Activated naive CD8-positive, alpha-beta T cell treated with anti-CD3 and anti-CD28 coated beads for 36 hours (primary cell): Measurements from ENCODE around the gene KCNAB3. TPM values are rescaled to one million over a fixed set of nuclear protein-coding genes. Genes with fewer than 3 reads are reported as not detected.

Experiments
- DNase-seq: peaks from one replicate; pipeline ENCODE4 v3.0.0; 2021
- H3K27ac Mint-ChIP-seq: one replicate; pipeline ENCODE4 v1.8.0; 2022; ENCODE audit warnings: mild to moderate bottlenecking, moderate library complexity, mixed read lengths
- H3K27me3 Mint-ChIP-seq: one replicate; pipeline ENCODE4 v1.8.0; 2022; ENCODE audit warnings: mild to moderate bottlenecking, mixed read lengths
- H3K36me3 Mint-ChIP-seq: one replicate; pipeline ENCODE4 v1.8.0; 2021; ENCODE audit warnings: mild to moderate bottlenecking, mixed read lengths
- H3K4me1 Mint-ChIP-seq: one replicate; pipeline ENCODE4 v1.8.0; 2021; ENCODE audit warnings: mixed read lengths
- H3K4me3 Mint-ChIP-seq: one replicate; pipeline ENCODE4 v1.8.0; 2022; ENCODE audit warnings: mild to moderate bottlenecking, moderate library complexity, mixed read lengths
- H3K9me3 Mint-ChIP-seq: one replicate; pipeline ENCODE4 v1.8.0; 2022; ENCODE audit warnings: mixed read lengths
- total RNA-seq, 2 experiments: library from RNA; stranded (reverse); gene quantifications; one replicate each; pipeline ENCODE4 v1.2.3, GENCODE V29; 2021

The KCNAB3 gene
- total RNA-seq, 2 experiments from 2014 or later: 7.5 to 8.4 TPM

GRCh38 chr17:7894866-7895265 is 34.8 kb downstream of the KCNAB3 start:
- Mint-ChIP-seq H3K36me3 (peaks cover 29% of the 10 kb centered on the region), H3K9me3 (no peaks in the 10 kb centered on the region), H3K27me3 (no peaks in the 10 kb centered on the region), H3K4me1 (peaks cover 4% of the 10 kb centered on the region), H3K4me3 (no peak overlapping the region), H3K27ac (peak overlapping the region; percentile 40)
- DNase-seq: no peak

- Mint-ChIP-seq H3K36me3 (peaks cover 32% of the 10 kb centered on the region), H3K4me3 (no peak overlapping the region), H3K9me3 (no peaks in the 10 kb centered on the region), H3K27me3 (no peaks in the 10 kb centered on the region), H3K4me1 (peaks cover 4% of the 10 kb centered on the region), H3K27ac (peak overlapping the region; percentile 40)
- DNase-seq: no peak
Measured at GRCh38 chr17:7894226-7894625, 35.4 kb downstream of the KCNAB3 start.

GRCh38 chr17:7893187-7893880 is 36.3 kb downstream of the KCNAB3 start:
- H3K27ac Mint-ChIP-seq: peak overlapping the region; percentile 40
- H3K4me3 Mint-ChIP-seq: no peak overlapping the region
- no peak for DNase-seq
- H3K36me3 Mint-ChIP-seq: peaks cover 29% of the 10 kb centered on the region
- H3K9me3 Mint-ChIP-seq: no peaks in the 10 kb centered on the region
- peaks cover 4% of the 10 kb centered on the region for H3K4me1 Mint-ChIP-seq
- H3K27me3 Mint-ChIP-seq: no peaks in the 10 kb centered on the region

DNA sequence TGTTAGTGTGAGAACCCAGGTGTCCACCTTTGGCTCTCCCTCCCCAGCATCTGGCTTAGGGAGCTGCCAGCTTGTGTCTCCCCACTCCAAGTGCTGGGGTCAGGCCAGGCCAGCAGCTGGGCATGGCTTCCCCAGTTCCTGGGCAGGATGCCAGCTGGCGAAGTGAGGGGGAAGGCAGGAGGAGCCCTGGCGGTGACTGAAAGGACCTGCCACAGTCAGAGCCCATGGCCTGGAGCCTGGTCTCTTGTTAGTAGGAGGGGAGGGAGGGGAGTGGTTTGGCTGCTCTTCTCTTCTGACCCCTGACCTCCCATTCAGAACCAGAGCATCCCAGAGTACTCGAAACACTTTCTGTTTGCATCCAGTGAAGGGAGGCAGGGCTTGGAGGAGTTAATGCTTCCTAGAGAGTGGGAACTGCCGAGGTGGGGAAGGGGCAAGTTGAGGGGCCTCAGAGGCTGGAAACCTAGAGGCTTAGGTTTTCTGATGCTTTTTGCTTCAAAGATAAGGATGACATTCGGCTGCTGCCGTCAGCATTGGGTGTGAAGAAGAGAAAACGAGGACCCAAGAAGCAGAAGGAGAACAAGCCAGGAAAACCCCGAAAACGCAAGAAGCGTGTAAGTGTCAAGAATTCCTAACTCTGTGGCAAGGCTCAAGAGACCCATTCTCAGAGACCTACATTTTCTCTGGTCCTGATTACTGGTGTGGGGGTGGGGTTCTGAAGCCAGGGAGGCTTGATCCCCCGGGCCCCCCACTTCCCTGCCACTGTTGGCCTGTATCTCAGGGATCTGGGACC is 40.3 kb downstream of the KCNAB3 start:
- Mint-ChIP-seq H3K4me3 (no peak overlapping the region), H3K27me3 (no peaks in the 10 kb centered on the region), H3K4me1 (no peaks in the 10 kb centered on the region), H3K27ac (no peak overlapping the region), H3K36me3 (peaks cover 21% of the 10 kb centered on the region), H3K9me3 (no peaks in the 10 kb centered on the region)
- DNase-seq: peak; percentile 47

- Mint-ChIP-seq H3K4me3 (no peak within 1 kb of the TSS), H3K9me3 (no peaks in the 10 kb centered on the region), H3K36me3 (peaks cover 18% of the 10 kb centered on the region), H3K27ac (no peak within 1 kb of the TSS), H3K4me1 (no peaks in the 10 kb centered on the region), H3K27me3 (no peaks in the 10 kb centered on the region)
- DNase-seq: peak; percentile 63
Measured at GRCh38 chr17:7888184-7888920, 41.3 kb downstream of the KCNAB3 start, which contains the start of gene CHD3. CHD3 (plus strand) TSS chr17:7888789; CDS start chr17:7889001, 212 bp downstream.

DNA sequence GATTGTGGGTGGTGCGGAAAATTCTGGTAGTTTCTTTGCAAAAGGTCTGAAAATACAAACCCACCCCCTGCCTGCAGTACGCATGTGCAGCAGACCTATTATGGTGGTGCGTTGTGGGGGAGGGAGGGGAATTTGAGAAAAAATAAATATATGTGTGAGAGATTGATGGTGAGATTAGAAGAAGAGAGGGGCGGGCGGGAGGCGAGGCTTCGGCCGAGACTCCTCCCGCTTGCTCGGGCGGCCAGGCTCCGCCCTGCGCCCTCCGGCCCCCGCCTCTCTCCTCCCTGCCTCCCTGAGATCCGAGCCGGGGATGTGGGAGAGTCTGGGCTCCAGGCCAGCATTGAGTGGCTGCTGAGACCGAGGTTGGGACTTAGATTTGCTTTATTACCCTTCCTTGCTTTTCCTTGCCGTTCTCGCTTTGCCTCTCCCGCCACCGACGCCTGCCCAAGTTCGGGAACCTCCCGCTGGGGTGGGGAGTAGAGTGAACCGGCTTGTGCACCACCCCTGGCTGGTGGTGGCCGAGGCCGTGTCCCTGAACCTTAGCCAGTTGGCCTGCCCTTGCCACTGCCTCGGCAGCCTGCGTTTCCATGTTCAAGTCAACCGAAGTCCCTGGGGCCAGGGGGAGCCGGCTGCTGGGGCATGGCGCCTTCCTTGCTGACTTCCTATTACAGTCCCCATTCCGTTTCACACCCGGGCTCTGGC is 42.0 kb downstream of the KCNAB3 start:
- DNase-seq: peak; percentile 86
- H3K4me1 Mint-ChIP-seq: no peaks in the 10 kb centered on the region
- no peaks in the 10 kb centered on the region for H3K27me3 Mint-ChIP-seq
- H3K9me3 Mint-ChIP-seq: no peaks in the 10 kb centered on the region
- no peak overlapping the region for H3K4me3 Mint-ChIP-seq
- H3K27ac Mint-ChIP-seq: no peak overlapping the region
- H3K36me3 Mint-ChIP-seq: peaks cover 16% of the 10 kb centered on the region

GRCh38 chr17:7887038-7887481 is 42.6 kb downstream of the KCNAB3 start:
- Mint-ChIP-seq H3K4me1 (no peaks in the 10 kb centered on the region), H3K9me3 (no peaks in the 10 kb centered on the region), H3K36me3 (peaks cover 16% of the 10 kb centered on the region), H3K27ac (no peak overlapping the region), H3K27me3 (no peaks in the 10 kb centered on the region), H3K4me3 (no peak overlapping the region)
- DNase-seq: no peak

DNA sequence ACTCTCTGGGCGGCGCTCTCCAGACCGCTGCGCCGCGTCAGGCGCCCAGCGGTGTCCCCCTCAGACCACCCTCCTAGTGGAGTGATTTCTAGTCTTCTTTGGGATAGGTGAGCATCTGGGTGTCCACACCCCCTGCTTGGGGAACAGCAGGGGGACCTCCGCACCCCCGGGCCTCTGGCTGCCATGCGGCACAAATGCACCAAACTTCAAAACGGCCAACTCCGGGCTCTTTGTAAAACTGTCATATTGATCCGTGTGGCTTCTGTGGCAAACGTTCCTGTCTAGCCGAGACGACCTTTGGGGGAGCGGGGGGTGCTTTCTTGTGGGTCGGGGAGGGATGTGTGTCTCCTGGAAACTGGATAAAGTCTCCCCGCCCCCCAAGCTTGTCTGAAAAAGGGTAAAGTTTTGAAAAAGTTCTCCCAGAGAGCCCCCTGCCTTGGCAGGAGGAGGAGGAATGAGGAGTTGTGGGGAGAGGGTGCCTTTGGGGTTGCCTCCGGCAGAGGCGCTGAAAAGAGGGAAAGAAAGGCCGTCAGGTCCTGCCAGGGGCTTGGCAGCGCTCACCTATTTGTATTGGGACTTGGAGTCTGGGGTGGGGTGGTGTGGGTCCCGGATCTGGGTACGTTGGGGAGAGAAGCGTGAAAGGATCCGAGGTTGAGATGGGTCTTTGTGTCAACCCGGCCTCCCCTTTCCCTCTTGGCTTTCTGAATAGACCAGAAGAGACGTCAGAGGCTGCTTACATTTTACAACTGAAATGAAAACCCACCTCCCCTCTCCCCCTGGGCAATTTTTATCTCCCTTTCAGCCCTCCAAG is 43.2 kb downstream of the KCNAB3 start:
- no peak overlapping the region for H3K27ac Mint-ChIP-seq
- peaks cover 16% of the 10 kb centered on the region for H3K36me3 Mint-ChIP-seq
- no peaks in the 10 kb centered on the region for H3K27me3 Mint-ChIP-seq

DNA sequence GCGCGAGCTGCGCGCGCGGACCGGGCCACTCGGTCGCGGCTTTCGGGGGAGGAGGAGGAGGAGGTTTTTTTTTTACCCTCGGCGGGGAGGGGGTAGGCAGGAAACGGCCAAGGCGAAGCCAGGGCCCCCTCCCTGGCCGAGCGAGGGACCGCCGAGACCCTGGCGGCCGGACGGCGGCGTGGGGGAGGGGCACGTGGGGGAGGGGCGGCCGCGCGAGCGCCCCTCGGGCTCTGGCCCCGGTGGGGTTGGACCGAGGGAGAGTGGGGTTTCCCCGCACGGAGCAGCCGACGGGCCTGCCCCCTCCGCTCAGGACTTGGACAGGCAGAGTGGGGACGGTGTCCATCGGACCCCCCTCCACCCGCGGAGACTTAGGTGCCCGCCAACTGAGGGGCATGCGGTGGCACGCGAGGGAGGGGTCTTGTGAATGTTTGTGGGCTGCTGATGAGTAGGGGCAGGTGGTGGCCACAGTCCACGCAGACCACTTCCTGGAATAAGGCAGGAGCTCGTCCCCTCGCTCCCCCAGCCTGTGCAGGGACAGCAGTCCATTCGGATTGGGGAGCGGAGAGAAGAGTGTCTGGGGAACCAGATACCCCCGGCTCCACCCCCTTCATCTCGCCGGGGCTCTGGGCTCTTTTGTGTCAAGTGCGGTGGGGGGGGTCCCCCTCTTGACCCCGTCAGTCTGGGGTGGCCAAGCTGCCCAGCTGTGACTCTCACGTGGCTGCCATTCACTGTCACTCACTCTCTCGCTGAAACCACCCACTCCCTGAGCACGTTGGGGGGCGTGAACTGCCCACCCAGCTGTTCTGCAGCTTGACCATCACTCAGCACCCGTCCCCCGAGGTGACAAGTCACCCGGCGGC is 44.1 kb downstream of the KCNAB3 start:
- peak overlapping the region; percentile 66 for H3K27ac Mint-ChIP-seq
- H3K4me3 Mint-ChIP-seq: peak overlapping the region; percentile 59

More for the DNA sequence above, 43.2 kb downstream of the KCNAB3 start:
- peak; percentile 65 for DNase-seq
- Mint-ChIP-seq H3K4me3 (no peak overlapping the region), H3K4me1 (no peaks in the 10 kb centered on the region), H3K9me3 (no peaks in the 10 kb centered on the region)

GRCh38 chr17:7884581-7885366 is 44.9 kb downstream of the KCNAB3 start:
- peak; percentile 45 for DNase-seq
- no peaks in the 10 kb centered on the region for H3K9me3 Mint-ChIP-seq
- H3K4me1 Mint-ChIP-seq: no peaks in the 10 kb centered on the region
- peak overlapping the region; percentile 79 for H3K4me3 Mint-ChIP-seq
- H3K27ac Mint-ChIP-seq: peak overlapping the region; percentile 86
- H3K36me3 Mint-ChIP-seq: peaks cover 9% of the 10 kb centered on the region
- no peaks in the 10 kb centered on the region for H3K27me3 Mint-ChIP-seq

More for the DNA sequence above, 44.1 kb downstream of the KCNAB3 start:
- Mint-ChIP-seq H3K27me3 (no peaks in the 10 kb centered on the region), H3K36me3 (peaks cover 13% of the 10 kb centered on the region), H3K9me3 (no peaks in the 10 kb centered on the region), H3K4me1 (no peaks in the 10 kb centered on the region)
- peak; percentile 62 for DNase-seq

- no peaks in the 10 kb centered on the region for H3K27me3 Mint-ChIP-seq
- peak overlapping the region; percentile 76 for H3K4me3 Mint-ChIP-seq
- DNase-seq: peak; percentile 12
- peak overlapping the region; percentile 87 for H3K27ac Mint-ChIP-seq
- H3K9me3 Mint-ChIP-seq: no peaks in the 10 kb centered on the region
- peaks cover 6% of the 10 kb centered on the region for H3K36me3 Mint-ChIP-seq
- no peaks in the 10 kb centered on the region for H3K4me1 Mint-ChIP-seq
Measured at GRCh38 chr17:7883781-7884386, 45.8 kb downstream of the KCNAB3 start.

GRCh38 chr17:7882629-7883028 is 47.0 kb downstream of the KCNAB3 start:
- no peak for DNase-seq
- Mint-ChIP-seq H3K4me3 (no peak overlapping the region), H3K27ac (no peak overlapping the region), H3K36me3 (peaks cover 6% of the 10 kb centered on the region), H3K4me1 (no peaks in the 10 kb centered on the region), H3K9me3 (no peaks in the 10 kb centered on the region), H3K27me3 (no peaks in the 10 kb centered on the region)
